Esophagus squamous epithelium (tissue), 5 donors: Measurements from ENCODE around the gene MYO3B. TPM values are rescaled to one million over a fixed set of nuclear protein-coding genes. Genes with fewer than 3 reads are reported as not detected.

Source experiments
- DNase-seq: peaks from one replicate; lab custom pipeline; 2025; lab: John Stamatoyannopoulos, UW
- H3K27ac ChIP-seq, 4 donors: fragments of 200-600 bp; sonication (generic); one replicate each; pipeline ENCODE4 v1.5.1; 2016 to 2019; ENCODE audit warnings: mild to moderate bottlenecking in 1 of 4
- H3K27me3 ChIP-seq, 4 donors: fragments of 200-600 bp; sonication (generic); 1 replicate in 3 of 4; 2 replicates in 1 of 4; pipeline versions ENCODE4 v1.5.1 to v1.6.0; 2017 to 2021; ENCODE audit warnings: antibody characterized with exemption in 1 of 4
- H3K36me3 ChIP-seq, 3 donors: fragments of 200-600 bp; sonication (generic); one replicate each; pipeline ENCODE4 v1.5.1; 2016 to 2019
- H3K4me1 ChIP-seq, 3 donors: fragments of 200-600 bp; sonication (generic); one replicate each; pipeline ENCODE4 v1.5.1; 2017 to 2019
- H3K4me3 ChIP-seq, 4 donors: fragments of 200-600 bp; sonication (generic); 1 replicate in 3 of 4; 2 replicates in 1 of 4; pipeline ENCODE4 v1.5.1; 2016 to 2019; ENCODE audit warnings: mild to moderate bottlenecking in 2 of 4, moderate library complexity in 1 of 4
- H3K9me3 ChIP-seq, 3 donors: fragments of 200-600 bp; sonication (generic); one replicate each; pipeline ENCODE4 v1.5.1; 2016 to 2019
- POLR2A ChIP-seq, 4 donors: fragments of 450-650 bp; IDR thresholded peaks; one replicate each; pipeline ENCODE4 v1.6.1; 2017; ENCODE audit warnings: antibody characterized with exemption in 4 of 4, mild to moderate bottlenecking in 4 of 4, moderate library complexity in 3 of 4
- WGBS, 2 donors: methylation state at CpG; one replicate each; pipeline ENCODE4 v1.1.5; 2018; 5-methylcytosine and 5-hydroxymethylcytosine counted together
- intact Hi-C: fragments of 100-400 bp; cut with DNase I; formaldehyde crosslinking; loops from one replicate; pipeline ENCODE4 v1.15.0; 2022
- total RNA-seq, 4 donors: library from RNA; depleted of rRNA; stranded (reverse); fragments of >200 nt; gene quantifications; one replicate each; pipeline ENCODE4 v1.1.0, GENCODE V29; 2016
- TF ChIP-seq, protein P1 (sequence below), 6 experiments: fragments of 450-650 bp in 4 of 6; fragments of 200-600 bp in 2 of 6; sonication (generic) in 2 of 6; IDR thresholded peaks; one replicate each; pipeline ENCODE4 v1.5.1; 2016 to 2019; ENCODE audit warnings: antibody characterized with exemption in 6 of 6, mild to moderate bottlenecking in 4 of 6, moderate library complexity in 4 of 6
- donor health status: DM: yes; HTN: yes; CAD: no.

MYO3B gene
- total RNA-seq, 4 donors from 2014 or later = 0.15 to 0.38 (median 0.18) TPM

DNA sequence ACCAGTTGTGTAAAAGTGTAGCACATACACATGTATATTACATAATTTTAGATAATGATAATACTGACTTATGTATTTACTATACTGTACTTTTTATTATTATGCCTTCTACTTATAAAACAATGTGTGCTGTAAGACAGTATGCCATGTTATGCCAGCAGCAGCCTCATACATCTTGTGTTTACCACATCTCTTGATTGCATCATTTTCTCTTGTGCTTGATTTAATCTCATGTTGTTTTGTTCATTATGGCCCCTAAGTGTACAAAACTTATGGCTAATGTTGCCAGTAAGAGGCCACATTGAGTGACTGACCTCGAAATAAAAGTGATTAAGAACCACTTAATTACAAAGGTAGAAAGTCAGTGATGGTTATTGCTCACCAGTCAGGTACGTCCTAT, 409.2 kb downstream of the MYO3B start:
- Histone ChIP-seq H3K4me1 (peaks cover 2 to 32% (median 3%) of the 10 kb centered on the region in 3 donors), H3K27me3 (no peaks in the 10 kb centered on the region), H3K4me3 (no peak overlapping the region), H3K36me3 (no peaks in the 10 kb centered on the region), H3K27ac (no peak overlapping the region), H3K9me3 (no peaks in the 10 kb centered on the region)
- DNase-seq = no peak
- WGBS, 2 donors = 74 to 75% methylated on average over 2 of the region's 2 CpGs
- TF ChIP-seq, protein P1, sequence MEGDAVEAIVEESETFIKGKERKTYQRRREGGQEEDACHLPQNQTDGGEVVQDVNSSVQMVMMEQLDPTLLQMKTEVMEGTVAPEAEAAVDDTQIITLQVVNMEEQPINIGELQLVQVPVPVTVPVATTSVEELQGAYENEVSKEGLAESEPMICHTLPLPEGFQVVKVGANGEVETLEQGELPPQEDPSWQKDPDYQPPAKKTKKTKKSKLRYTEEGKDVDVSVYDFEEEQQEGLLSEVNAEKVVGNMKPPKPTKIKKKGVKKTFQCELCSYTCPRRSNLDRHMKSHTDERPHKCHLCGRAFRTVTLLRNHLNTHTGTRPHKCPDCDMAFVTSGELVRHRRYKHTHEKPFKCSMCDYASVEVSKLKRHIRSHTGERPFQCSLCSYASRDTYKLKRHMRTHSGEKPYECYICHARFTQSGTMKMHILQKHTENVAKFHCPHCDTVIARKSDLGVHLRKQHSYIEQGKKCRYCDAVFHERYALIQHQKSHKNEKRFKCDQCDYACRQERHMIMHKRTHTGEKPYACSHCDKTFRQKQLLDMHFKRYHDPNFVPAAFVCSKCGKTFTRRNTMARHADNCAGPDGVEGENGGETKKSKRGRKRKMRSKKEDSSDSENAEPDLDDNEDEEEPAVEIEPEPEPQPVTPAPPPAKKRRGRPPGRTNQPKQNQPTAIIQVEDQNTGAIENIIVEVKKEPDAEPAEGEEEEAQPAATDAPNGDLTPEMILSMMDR (IDR thresholded peaks at IDR 0.05) = no peak
- TF ChIP-seq POLR2A (IDR thresholded peaks at IDR 0.05) = no peak
- intact Hi-C loops = no loop called here

DNA sequence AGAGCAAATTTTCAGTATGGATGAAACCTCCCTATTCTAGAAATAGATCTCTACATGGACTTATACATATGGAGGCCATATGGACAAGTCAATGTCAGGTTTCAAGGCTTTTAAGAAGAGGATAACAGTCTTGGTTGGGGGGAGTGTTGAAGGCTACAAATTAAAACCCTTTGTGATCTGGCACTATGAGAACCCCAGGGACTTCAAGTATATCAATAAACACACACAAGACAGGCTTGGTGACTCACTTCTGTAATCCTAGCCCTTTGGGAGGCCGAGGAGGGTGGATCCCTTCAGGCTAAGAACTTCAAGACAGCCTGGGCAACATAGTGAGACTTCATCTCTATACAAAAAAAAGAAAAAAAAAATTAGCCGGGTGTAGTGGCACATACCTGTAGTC, 410.0 kb downstream of the MYO3B start:
- Histone ChIP-seq H3K4me3 (no peak overlapping the region), H3K27me3 (no peaks in the 10 kb centered on the region), H3K9me3 (no peaks in the 10 kb centered on the region), H3K4me1 (peaks cover 2 to 32% (median 3%) of the 10 kb centered on the region in 3 donors), H3K27ac (no peak overlapping the region), H3K36me3 (no peaks in the 10 kb centered on the region)
- no peak for DNase-seq
- intact Hi-C loops = no loop called here
- no peak for TF ChIP-seq POLR2A (IDR thresholded peaks at IDR 0.05)
- TF ChIP-seq, protein P1 (IDR thresholded peaks at IDR 0.05) = no peak
- WGBS, 2 donors = 25 to 45% methylated on average over 2 of the region's 2 CpGs

DNA sequence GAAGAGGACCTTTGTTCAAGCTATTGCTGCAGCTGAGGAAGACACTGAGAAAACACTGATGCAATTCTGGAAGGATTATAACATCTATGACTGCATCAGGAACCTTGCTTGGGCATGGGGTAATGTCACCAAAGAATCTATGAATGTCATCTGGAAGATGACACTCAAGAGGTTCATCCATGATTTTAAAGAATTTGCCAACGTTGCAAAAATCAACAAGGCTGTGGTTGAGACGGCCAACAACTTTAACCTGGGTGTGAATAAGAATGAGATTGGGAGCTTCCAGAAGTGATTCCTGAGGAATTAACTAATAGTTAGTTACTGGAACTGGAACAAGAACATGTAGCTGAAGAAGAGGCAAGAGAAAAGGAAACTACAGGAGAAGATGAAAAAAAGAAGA, 410.8 kb downstream of the MYO3B start:
- H3K27ac ChIP-seq = no peak overlapping the region
- H3K4me3 ChIP-seq = no peak overlapping the region
- WGBS, 2 donors = 56 to 66% methylated on average over 2 of the region's 2 CpGs
- no peaks in the 10 kb centered on the region for H3K9me3 ChIP-seq
- DNase-seq = no peak
- H3K4me1 ChIP-seq = peaks cover 2 to 32% (median 3%) of the 10 kb centered on the region in 3 donors
- no peaks in the 10 kb centered on the region for H3K27me3 ChIP-seq
- no peak for TF ChIP-seq POLR2A (IDR thresholded peaks at IDR 0.05)
- TF ChIP-seq, protein P1 (IDR thresholded peaks at IDR 0.05) = no peak
- no peaks in the 10 kb centered on the region for H3K36me3 ChIP-seq
- intact Hi-C loops = no loop called here

DNA sequence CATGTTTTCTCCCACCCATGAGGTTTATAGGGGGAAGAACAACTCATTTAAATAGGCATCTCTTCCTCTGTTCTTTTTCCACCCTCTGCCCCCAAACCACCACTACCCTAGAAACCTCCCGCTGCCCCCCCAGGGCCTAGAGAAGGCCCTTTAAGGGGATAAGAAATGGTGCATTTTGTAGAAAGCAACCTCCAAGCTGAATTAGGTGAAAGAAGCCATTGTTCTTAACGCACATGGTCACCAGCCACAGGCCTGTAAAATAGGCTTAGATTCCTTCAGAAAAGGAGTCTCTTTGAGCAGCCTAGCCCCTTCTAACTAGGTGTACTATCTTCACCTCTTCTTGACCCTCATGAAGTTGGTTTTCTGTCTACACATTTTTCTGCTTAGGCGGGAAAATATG, 418.6 kb downstream of the MYO3B start:
- no peaks in the 10 kb centered on the region for H3K9me3 ChIP-seq
- H3K4me1 ChIP-seq = no peaks in the 10 kb centered on the region
- H3K27me3 ChIP-seq = no peaks in the 10 kb centered on the region
- no peaks in the 10 kb centered on the region for H3K36me3 ChIP-seq
- DNase-seq = no peak
- WGBS, 2 donors = 90 to 91% methylated on average over 3 of the region's 3 CpGs
- no peak overlapping the region for H3K4me3 ChIP-seq
- intact Hi-C loops = no loop called here
- H3K27ac ChIP-seq = peak overlapping the region in 2 of 4 donors; percentile 53 to 65
- TF ChIP-seq POLR2A (IDR thresholded peaks at IDR 0.05) = no peak
- TF ChIP-seq, protein P1 (IDR thresholded peaks at IDR 0.05) = no peak

DNA sequence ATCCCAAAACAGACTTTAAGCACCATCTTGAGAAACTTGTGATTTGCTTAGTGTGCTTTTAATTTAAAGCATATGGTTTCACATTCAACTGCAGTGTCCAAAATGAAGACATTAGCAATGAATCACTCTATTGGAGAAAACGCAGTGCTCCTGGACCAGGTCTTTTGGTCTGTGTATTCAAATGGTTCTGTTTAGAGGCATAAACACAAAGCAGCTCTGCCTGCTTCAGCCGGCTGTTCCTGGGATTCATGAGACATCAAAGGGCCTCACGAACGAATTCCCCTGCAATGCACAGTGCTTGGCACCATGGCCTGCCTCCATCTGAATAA, 420.1 kb downstream of the MYO3B start:
- TF ChIP-seq POLR2A (IDR thresholded peaks at IDR 0.05) = no peak
- TF ChIP-seq, protein P1 (IDR thresholded peaks at IDR 0.05) = no peak
- DNase-seq = no peak
- H3K27ac ChIP-seq = peak overlapping the region in 2 of 4 donors; percentile 53 to 69
- 56 to 68% methylated on average over 3 to 4 of the region's 4 CpGs for WGBS, 2 donors
- no peaks in the 10 kb centered on the region for H3K36me3 ChIP-seq
- intact Hi-C loops = no loop called here
- H3K27me3 ChIP-seq = no peaks in the 10 kb centered on the region
- H3K4me3 ChIP-seq = no peak overlapping the region
- H3K9me3 ChIP-seq = no peaks in the 10 kb centered on the region
- H3K4me1 ChIP-seq = no peaks in the 10 kb centered on the region
